Neural progenitor cell (in vitro differentiated cells): Measurements from ENCODE around the gene RASA1. TPM values are rescaled to one million over a fixed set of nuclear protein-coding genes. Genes with fewer than 3 reads are reported as not detected.

Experiments used
- DNase-seq: peaks from one replicate; pipeline ENCODE4 v3.0.0-alpha.2; 2016; ENCODE audit warnings: low spot score
- H2AFZ ChIP-seq: fragments of 200-600 bp; sonication (generic); replicated peaks from 2 replicates; pipeline ENCODE4 v1.6.1; 2016; ENCODE audit warnings: antibody characterized with exemption
- H3F3A ChIP-seq: fragments of 200-600 bp; sonication (generic); 2 replicates; pipeline ENCODE4 v1.6.1; 2016; ENCODE audit warnings: antibody characterized with exemption, low read depth
- H3K27ac ChIP-seq: fragments of 200-600 bp; sonication (generic); 2 replicates; pipeline ENCODE4 v1.5.1; 2016; ENCODE audit warnings: mild to moderate bottlenecking
- H3K27me3 ChIP-seq: fragments of 200-600 bp; sonication (generic); 2 replicates; pipeline ENCODE4 v1.6.1; 2016; ENCODE audit warnings: mild to moderate bottlenecking, moderate library complexity
- H3K36me3 ChIP-seq: fragments of 200-600 bp; sonication (generic); 2 replicates; pipeline ENCODE4 v1.5.1; 2016
- H3K4me1 ChIP-seq: fragments of 200-600 bp; sonication (generic); 2 replicates; pipeline ENCODE4 v1.6.1; 2016; ENCODE audit warnings: mixed run types
- H3K4me2 ChIP-seq: fragments of 200-600 bp; sonication (generic); 2 replicates; pipeline ENCODE4 v1.6.1; 2016
- H3K4me3 ChIP-seq: fragments of 200-600 bp; sonication (generic); 2 replicates; pipeline ENCODE4 v1.5.1; 2016
- H3K79me2 ChIP-seq: fragments of 200-600 bp; sonication (generic); 2 replicates; pipeline ENCODE4 v1.6.1; 2016; ENCODE audit warnings: low read depth
- H3K9ac ChIP-seq: fragments of 200-600 bp; sonication (generic); 2 replicates; pipeline ENCODE4 v1.6.1; 2016
- H3K9me3 ChIP-seq: fragments of 200-600 bp; sonication (generic); 2 replicates; pipeline ENCODE4 v1.5.1; 2016; ENCODE audit warnings: low read depth
- H4K20me1 ChIP-seq: fragments of 200-600 bp; sonication (generic); 2 replicates; pipeline ENCODE4 v1.6.1; 2016; ENCODE audit warnings: low read depth
- H3K27ac Mint-ChIP-seq: 3 replicates; pipeline ENCODE4 v1.8.0; 2021; ENCODE audit warnings: mixed read lengths
- H3K27me3 Mint-ChIP-seq: 2 replicates; pipeline ENCODE4 v1.8.0; 2022; ENCODE audit warnings: low read depth, mild to moderate bottlenecking, inconsistent platforms, moderate library complexity, mixed read lengths; ENCODE audit not compliant: insufficient read depth
- H3K36me3 Mint-ChIP-seq: 3 replicates; pipeline ENCODE4 v1.8.0; 2021; ENCODE audit warnings: mixed read lengths
- H3K4me1 Mint-ChIP-seq: 3 replicates; pipeline ENCODE4 v1.8.0; 2021; ENCODE audit warnings: mixed read lengths
- H3K4me3 Mint-ChIP-seq: 3 replicates; pipeline ENCODE4 v1.8.0; 2021; ENCODE audit warnings: mild to moderate bottlenecking, moderate library complexity, mixed read lengths
- H3K9me3 Mint-ChIP-seq: 3 replicates; pipeline ENCODE4 v1.8.0; 2020; ENCODE audit warnings: mixed read lengths
- EZH2 ChIP-seq: fragments of 200-600 bp; sonication (generic); IDR thresholded peaks from 2 replicates; pipeline ENCODE4 v1.6.1; 2017; ENCODE audit warnings: antibody characterized with exemption, mild to moderate bottlenecking, moderate library complexity
- EZH2phosphoT487 ChIP-seq: fragments of 200-600 bp; sonication (generic); IDR thresholded peaks from 2 replicates; pipeline ENCODE4 v1.6.1; 2017; ENCODE audit warnings: antibody characterized with exemption
- total RNA-seq: library from RNA; depleted of rRNA; stranded (reverse); fragments of >200 nt; gene quantifications from 2 replicates; pipeline ENCODE4 v1.2.3, GENCODE V29; 2015; ENCODE audit warnings: low replicate concordance
- TF ChIP-seq, protein P1 (sequence below): fragments of 200-600 bp; sonication (generic); IDR thresholded peaks from 2 replicates; pipeline ENCODE4 v1.5.1; 2017; ENCODE audit warnings: antibody characterized with exemption, mild to moderate bottlenecking

The RASA1 gene
- total RNA-seq, 1 donor from 2014 or later: 60.9 TPM

DNA sequence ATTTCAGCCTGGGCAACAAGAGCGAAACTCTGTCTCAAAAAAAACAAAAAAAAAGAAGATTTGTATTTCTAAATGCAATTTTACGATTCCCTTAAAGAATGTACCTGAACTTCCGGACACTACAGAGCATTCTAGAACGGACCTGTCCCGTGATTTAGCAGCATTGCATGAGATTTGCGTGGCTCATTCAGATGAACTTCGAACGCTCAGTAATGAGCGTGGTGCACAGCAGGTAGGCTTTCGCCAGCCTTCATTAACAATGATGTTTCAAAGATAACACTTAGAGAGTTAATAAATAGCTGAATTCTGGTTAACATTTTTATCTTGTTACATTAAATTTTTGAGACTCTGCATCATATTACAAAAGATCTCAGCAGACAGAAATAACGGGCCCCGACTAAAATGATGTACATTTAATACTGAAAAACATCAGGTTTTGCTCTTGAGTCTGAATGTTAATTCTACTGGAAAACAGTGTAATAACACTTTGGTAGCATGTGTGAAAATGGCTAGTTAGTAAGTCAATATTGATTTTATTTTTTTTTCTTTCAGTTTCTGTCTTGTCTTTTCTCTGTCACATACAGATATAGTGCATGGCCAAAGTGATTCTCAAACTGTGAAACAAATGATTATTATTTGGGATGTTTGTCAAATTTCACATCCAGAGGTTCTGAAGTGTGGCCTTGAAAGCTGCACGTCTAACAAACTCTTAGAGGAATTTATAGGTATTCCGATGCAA, 121.8 kb downstream of the RASA1 start:
- no peaks in the 10 kb centered on the region for H3K79me2 ChIP-seq

DNA sequence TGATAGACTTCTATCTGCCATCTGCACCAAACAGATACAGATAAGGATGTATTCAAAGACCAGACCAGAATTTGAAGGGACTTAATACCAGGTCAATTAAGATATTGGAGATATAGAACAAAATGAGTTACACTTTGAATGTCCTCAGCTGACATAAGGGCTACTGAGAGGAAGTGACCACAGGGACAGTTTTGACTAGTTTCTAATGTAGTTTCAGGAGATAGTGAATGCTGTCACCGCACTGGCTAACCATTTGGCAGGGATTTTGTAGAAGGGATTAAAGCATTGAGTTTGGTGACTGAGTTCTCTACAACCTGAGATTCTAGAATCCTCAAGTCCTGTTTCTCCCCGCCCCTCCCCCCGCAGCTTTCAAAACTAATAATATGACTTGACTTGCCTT, 122.4 kb downstream of the RASA1 start:
- Histone ChIP-seq H3F3A (peaks cover 17% of the 10 kb centered on the region), H3K9me3 (no peaks in the 10 kb centered on the region), H3K4me3 (no peak overlapping the region), H3K36me3 (peaks cover 72% of the 10 kb centered on the region), H3K9ac (no peak overlapping the region), H3K4me2 (no peak overlapping the region), H3K27me3 (no peaks in the 10 kb centered on the region), H3K4me1 (no peaks in the 10 kb centered on the region), H3K27ac (no peak overlapping the region), H4K20me1 (no peaks in the 10 kb centered on the region), H3K79me2 (no peaks in the 10 kb centered on the region), H2AFZ (no peak overlapping the region)
- H3K4me1 Mint-ChIP-seq: no peaks in the 10 kb centered on the region
- no peaks in the 10 kb centered on the region for H3K27me3 Mint-ChIP-seq
- no peak for DNase-seq
- no peaks in the 10 kb centered on the region for H3K9me3 Mint-ChIP-seq
- H3K36me3 Mint-ChIP-seq: peaks cover 29% of the 10 kb centered on the region
- no peak overlapping the region for H3K27ac Mint-ChIP-seq
- no peak overlapping the region for H3K4me3 Mint-ChIP-seq
- TF ChIP-seq, protein P1, sequence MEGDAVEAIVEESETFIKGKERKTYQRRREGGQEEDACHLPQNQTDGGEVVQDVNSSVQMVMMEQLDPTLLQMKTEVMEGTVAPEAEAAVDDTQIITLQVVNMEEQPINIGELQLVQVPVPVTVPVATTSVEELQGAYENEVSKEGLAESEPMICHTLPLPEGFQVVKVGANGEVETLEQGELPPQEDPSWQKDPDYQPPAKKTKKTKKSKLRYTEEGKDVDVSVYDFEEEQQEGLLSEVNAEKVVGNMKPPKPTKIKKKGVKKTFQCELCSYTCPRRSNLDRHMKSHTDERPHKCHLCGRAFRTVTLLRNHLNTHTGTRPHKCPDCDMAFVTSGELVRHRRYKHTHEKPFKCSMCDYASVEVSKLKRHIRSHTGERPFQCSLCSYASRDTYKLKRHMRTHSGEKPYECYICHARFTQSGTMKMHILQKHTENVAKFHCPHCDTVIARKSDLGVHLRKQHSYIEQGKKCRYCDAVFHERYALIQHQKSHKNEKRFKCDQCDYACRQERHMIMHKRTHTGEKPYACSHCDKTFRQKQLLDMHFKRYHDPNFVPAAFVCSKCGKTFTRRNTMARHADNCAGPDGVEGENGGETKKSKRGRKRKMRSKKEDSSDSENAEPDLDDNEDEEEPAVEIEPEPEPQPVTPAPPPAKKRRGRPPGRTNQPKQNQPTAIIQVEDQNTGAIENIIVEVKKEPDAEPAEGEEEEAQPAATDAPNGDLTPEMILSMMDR: no peak
- no peak for TF ChIP-seq EZH2
- no peak for TF ChIP-seq EZH2phosphoT487

More for the DNA sequence above, 121.8 kb downstream of the RASA1 start:
- Histone ChIP-seq H3K27me3 (no peaks in the 10 kb centered on the region), H3K4me3 (no peak overlapping the region), H2AFZ (no peak overlapping the region), H3K27ac (no peak overlapping the region), H3K4me2 (no peak overlapping the region), H3K36me3 (peaks cover 72% of the 10 kb centered on the region), H3F3A (peaks cover 17% of the 10 kb centered on the region), H4K20me1 (no peaks in the 10 kb centered on the region), H3K9me3 (no peaks in the 10 kb centered on the region), H3K4me1 (no peaks in the 10 kb centered on the region), H3K9ac (no peak overlapping the region)
- TF ChIP-seq EZH2phosphoT487 (no peak), EZH2 (no peak)
- TF ChIP-seq, protein P1: no peak
- no peaks in the 10 kb centered on the region for H3K4me1 Mint-ChIP-seq
- H3K4me3 Mint-ChIP-seq: no peak overlapping the region
- H3K9me3 Mint-ChIP-seq: no peaks in the 10 kb centered on the region
- H3K36me3 Mint-ChIP-seq: peaks cover 27% of the 10 kb centered on the region
- H3K27me3 Mint-ChIP-seq: no peaks in the 10 kb centered on the region
- no peak overlapping the region for H3K27ac Mint-ChIP-seq
- no peak for DNase-seq

DNA sequence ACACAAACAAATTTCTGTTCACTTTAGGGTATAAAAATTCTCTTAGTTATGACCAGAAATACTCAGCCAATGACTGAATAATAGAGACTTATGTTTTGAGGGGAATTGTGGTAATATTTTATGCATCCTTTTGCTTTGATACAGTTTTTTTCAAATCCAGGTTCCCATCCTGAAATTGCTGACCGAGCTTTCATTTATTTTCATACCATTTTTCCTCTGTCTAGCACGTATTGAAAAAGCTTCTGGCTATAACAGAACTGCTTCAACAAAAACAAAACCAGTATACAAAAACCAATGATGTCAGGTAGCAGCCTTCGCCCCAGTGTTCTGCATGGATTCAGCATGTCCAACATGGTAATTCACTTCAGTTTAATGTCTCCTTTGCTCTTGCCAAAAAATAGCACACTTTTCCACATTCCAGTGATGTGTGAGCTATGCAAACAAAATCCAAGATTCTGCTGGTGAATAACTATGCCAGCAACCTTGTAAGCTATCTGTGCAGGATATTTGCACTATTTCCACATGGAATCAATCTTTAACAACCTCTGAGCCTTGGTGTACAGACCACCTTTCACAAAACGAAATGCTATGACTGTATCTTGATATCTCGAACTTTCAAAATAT, 123.0 kb downstream of the RASA1 start:
- Mint-ChIP-seq H3K9me3 (no peaks in the 10 kb centered on the region), H3K4me1 (no peaks in the 10 kb centered on the region), H3K27me3 (no peaks in the 10 kb centered on the region), H3K36me3 (peaks cover 29% of the 10 kb centered on the region), H3K4me3 (no peak overlapping the region), H3K27ac (no peak overlapping the region)
- peaks cover 17% of the 10 kb centered on the region for H3F3A ChIP-seq
- no peaks in the 10 kb centered on the region for H3K79me2 ChIP-seq
- H3K4me2 ChIP-seq: no peak overlapping the region
- no peaks in the 10 kb centered on the region for H3K4me1 ChIP-seq
- no peak overlapping the region for H3K9ac ChIP-seq
- H3K27ac ChIP-seq: no peak overlapping the region
- no peaks in the 10 kb centered on the region for H3K9me3 ChIP-seq
- peaks cover 66% of the 10 kb centered on the region for H3K36me3 ChIP-seq
- no peak for DNase-seq
- no peaks in the 10 kb centered on the region for H4K20me1 ChIP-seq
- H3K4me3 ChIP-seq: no peak overlapping the region
- no peaks in the 10 kb centered on the region for H3K27me3 ChIP-seq
- H2AFZ ChIP-seq: no peak overlapping the region
- TF ChIP-seq, protein P1: no peak
- no peak for TF ChIP-seq EZH2
